ENCODE results near the gene GP2.

The GP2 gene

DNA sequence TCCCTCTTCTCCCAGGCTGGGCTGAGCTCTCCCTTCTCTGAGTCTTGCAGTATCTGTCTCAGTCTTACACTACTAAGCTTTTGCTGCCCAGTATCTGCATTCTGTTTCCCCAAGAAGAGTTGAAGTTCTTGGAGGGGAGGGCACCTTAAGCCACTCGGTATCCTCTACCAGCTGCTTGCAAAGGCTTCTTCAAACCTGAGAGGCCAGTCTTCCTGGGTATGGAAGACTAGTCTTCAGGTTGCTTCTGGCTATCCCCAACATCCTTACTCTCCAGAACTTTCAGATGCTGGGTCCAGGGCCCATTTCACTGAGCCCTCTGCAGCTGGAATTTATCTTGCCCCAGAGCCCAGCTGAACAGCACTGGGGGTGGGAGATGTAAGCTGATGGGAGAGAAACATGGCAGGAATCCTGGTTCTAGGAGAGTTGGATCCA is 20.1 kb downstream of the GP2 start:
- no peak for DNase-seq (ENCODE audit: low read depth)

DNA sequence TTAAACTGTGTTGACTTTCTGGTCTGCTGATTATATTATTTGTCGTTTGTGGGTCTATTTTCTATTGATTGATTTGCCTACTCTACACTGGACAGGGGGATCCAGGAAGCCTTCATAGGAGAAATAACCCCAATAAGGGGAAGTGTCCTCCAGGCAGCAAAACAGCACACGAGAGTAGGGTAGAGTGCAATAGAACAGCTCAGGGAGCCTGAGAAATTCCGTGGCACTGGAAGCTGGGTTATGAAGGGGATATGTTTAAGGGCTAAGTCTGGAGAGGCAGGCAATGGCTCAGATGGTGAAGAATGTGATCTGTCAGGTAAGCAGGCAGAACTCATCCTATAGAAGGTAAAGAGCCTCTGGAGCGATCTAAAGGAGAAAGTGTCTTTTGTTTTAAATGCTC is 20.9 kb downstream of the GP2 start:
- no peak for DNase-seq (ENCODE audit: low read depth)

DNA sequence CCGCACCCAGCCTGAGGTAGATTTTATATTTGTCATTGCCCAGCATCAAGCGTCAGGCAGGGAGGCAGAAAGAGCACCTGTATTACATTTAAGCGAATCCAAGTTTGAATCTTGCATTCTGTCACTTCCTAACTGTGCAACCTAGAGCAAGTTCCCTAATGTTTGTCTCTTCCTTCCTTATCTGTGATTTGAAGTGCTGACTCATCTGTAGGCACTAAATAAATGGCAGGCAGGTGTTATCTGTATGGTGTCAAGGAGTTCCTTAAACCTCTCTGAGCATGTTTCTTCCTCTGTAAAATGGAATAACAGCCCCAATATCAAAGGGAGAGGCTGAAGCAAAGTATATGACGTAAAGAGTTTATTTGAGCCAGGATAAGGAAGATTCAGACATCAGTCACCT is 24.3 kb downstream of the GP2 start:
- DNase-seq (ENCODE audit: low read depth), result no peak

DNA sequence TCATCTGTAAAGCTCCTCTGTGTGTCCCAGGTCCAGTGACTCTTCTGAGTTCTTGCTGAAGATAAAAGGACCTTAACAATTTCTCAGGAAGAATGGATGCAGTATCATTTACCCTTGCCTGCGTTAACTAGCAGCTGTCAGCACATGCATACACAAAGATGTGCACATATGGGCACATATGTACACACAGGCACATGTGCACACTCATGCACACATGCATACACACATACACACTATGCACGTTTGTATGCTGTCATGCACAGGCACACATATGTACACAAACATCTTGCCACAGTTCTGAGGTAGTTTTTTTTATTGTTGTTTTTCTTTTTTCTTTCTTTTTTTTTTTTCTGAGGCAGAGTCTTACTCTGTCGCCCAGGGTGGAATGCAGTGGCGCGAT is 24.9 kb downstream of the GP2 start:
- DNase-seq (ENCODE audit: low read depth), result no peak

DNA sequence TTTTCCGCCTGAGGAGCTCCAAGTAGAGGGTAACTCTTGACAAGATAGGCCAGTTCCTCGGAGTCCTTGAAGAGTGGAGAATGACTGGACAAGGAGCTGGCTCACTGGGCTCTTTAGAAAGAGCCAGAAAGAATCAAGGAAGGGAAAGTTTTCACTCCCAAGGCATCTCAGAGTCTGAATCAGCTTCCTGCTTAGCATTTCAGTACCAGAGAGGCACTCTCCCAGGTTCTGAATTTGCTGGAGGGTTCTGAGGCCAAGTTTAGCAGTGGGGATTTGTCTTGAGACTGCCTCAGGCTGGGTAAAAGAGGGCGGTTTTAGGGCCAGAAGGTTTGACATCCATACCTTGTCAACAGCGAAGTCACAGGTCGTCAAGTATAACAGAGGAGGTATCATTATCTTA is 25.5 kb downstream of the GP2 start:
- no peak for DNase-seq (ENCODE audit: low read depth)

DNA sequence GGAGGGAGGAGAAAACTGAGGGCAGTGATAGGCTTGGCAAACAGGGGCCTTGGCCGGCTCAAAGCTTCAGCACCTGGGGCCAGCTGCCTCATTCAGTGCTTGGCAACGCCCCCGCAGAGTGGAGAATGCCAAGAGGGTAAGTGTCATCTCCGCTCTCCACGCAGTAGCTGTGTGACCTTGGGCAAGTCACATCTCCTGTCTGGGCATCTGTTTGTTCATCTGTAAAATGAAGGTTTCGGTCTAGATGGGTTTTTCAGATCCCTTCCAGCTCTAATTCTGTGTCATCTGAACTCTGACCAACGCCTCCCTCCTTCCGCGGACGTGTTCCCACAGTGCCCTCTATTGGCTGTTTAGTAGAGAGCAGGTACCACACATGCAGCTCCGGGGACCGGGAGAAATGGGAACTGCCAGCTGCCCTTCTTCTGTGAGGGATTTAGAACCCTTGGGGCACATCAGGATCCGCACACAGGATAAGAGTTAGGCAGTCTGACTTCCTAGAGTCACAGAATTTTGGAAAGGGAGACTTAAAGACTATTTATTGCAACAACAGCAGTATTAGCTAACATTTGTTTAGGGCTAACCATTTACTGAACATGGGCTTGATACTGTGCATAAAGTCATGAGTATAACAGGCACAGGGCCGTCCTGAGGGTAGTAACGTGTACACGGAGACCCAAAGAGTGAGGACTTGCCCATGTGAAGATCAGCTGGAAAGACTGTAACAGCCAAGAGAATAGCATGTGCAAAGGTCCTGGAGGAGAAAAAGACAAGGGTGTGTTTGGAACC is 26.8 kb downstream of the GP2 start:
- DNase-seq (ENCODE audit: low read depth), result no peak

DNA sequence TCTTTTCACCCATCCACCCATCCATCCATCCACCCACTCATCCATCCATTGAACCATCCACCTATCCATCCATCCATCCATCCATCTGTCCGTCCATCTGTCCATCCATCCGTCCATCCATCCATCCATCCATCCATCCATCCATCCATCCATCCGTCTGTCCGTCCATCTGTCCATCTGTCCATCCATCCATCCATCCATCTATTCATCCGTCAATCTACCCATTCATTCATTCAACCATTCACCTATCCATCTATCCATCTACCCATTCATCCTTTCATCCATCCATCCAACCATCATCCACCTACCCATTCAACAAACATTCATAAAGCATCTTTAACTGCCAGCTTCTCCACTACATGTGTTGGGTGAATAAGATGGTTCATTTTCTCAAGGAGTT is 28.9 kb downstream of the GP2 start:
- no peak for DNase-seq (ENCODE audit: low read depth)

DNA sequence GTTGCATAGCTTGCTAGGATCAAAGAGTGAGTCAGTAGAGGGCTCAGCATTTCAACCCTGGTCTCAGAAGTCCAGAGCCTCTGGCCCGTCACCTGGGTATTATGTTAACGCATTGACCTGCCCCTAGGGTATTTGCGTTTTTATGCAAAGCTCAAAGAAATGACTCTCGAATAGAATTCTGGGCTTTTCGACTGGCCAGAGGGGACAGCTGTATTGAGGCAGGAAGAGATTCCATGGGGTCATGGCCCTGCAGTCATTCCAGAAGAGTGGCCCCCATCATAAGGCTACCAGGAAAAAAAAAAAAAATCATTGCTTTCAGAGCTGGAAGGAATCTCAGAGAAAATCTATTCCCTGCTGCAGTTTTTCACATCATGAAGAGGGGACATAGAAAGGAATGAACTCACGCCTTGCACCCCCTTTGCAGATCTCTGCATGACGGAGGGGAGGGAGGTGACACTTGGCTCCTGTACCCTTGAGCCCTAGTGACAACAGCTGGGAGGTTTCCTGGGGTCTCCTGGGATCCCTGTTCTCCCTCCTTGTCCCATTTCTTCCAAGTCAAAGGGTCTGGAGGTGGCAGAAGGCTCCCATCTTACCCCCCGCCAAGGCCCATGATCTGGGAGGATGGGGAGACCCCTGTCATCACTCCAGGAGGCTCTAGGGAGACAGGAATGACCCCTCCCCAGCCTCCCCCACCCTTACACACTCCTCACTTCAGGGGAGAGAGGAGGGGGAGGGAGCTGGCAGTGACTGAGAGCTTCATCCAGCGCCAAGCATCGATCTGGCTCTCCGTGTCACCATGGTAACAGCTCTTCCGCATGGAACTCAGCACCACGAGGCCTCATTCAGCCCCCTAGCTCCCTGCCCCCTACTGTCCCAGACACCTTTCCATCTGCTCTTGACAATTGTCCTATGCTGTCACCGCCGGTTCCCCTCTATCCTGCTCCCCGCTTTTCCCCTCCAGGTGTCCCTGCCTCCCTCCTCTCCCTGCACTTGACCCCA is 35.8 kb downstream of the GP2 start:
- DNase-seq (ENCODE audit: low read depth), result no peak

DNA sequence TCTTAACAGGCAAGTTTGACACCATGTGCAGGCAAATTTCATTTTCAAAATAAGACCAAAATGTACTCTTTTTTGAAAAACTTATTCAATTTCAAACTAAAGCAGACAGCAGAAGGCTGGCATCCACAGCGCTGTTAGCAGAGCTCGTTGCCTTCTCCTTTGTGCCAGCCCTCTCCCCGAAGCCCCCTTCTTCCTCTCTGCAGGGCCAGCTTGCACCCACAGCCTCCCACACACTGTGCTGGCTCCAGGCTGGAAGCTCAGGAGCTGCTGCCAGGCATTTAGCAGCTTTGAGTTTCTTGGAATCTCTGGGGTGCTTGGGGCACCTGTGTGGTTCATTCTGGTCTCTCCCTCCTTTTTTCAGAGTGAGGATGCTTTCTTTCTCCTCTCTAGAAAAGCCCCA is 37.7 kb downstream of the GP2 start:
- no peak for DNase-seq (ENCODE audit: low read depth)

DNA sequence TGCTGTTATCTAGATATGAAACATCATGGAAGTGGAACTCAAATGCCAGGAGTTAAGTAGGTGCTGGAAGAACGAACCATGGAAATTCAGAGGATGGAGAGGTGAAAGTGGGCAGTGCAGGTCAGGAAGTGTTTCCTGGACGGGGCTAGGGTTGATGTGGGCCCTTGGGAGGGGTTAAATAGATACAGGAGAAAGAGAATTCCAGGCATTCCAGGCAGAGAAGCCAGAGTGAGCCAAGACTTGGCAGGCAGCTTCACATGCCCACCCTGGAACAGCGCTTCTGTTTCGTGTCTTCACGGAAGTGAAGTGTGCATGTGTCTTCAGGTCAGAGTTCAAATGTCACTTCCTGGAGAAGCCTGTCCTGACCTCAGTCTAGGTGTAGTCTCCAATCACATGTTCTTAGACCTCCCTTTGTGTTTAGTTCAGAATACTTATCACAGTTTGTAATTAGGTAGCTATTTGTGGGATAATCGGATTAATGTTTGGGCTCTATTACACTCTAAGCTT is 41.3 kb downstream of the GP2 start:
- DNase-seq (ENCODE audit: low read depth), result no peak

DNA sequence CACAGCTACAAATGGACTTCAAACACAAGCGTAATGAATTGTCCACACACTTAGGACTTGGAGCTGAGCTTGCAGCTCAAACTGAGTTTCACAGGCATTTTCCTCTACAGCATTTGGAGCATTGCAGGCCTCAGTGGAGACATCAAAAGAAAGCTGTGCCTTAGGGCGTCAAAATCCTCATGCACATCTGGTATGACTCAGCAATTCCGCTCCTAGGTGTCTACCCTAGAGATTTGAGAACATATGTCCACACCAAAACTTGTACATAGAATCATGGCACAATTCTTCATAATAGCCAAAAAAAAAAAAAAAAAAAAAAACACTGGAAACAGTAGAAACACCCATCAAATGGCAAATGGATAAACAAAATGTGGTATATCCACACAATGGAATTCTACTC is 47.1 kb downstream of the GP2 start:
- DNase-seq (ENCODE audit: low read depth), result no peak

DNA sequence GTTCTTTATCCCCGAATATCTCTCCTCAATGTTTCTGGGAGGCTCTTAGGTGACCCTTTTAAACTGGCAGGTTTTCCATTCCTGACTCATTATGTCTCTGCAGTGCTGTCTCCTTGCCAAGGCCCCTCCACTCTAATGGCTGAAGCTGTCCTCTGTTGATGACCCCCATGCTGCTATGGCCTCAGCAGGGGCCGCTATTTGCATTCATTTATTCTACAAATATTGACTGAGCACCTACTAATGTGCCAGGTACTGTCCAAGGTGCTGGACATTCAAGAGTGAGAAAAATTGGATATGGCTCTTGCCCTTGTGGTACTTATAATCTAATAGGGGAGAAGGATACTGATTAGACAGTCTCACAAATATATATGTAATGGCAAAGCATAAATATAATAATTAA is 55.4 kb downstream of the GP2 start:
- DNase-seq (ENCODE audit: low read depth), result no peak

DNA sequence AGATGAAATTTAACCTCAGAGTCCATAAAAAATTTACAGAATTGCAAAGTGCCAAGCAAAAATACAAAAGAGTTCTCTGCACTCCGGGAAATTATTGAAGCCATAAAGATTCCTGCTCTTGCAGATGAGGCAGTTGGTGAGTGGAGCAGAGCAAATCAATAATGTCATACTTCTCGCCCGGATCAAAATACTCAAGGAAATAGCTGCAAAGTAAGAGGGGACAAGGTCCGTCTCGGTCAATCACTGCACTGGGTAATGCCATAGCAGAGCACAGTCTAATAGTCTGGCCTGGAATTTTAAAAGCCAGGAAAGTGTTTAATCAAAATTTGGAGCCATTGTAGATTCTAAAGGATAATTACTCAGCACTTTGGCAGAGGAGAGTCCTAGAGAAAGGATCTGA is 58.9 kb downstream of the GP2 start:
- DNase-seq (ENCODE audit: low read depth), result no peak

DNA sequence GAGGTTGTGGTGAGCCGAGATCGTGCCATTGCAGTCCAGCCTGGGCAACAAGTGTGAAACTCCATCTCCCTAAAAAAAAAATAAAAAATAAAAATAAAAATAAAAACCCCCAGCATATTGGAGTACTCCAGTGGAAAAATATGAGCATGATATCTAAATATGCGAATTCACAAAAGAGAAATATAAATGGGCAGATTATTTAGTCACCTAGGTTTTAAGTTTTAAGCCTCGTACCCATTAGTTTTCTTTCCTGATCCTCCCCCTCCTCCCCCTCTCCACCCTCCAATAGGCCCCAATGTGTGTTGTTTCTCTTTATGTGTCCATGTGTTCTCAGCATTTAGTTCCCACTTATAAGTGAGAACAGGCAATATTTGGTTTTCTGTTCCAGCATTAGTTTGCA is 62.3 kb downstream of the GP2 start:
- DNase-seq (ENCODE audit: low read depth), result no peak

DNA sequence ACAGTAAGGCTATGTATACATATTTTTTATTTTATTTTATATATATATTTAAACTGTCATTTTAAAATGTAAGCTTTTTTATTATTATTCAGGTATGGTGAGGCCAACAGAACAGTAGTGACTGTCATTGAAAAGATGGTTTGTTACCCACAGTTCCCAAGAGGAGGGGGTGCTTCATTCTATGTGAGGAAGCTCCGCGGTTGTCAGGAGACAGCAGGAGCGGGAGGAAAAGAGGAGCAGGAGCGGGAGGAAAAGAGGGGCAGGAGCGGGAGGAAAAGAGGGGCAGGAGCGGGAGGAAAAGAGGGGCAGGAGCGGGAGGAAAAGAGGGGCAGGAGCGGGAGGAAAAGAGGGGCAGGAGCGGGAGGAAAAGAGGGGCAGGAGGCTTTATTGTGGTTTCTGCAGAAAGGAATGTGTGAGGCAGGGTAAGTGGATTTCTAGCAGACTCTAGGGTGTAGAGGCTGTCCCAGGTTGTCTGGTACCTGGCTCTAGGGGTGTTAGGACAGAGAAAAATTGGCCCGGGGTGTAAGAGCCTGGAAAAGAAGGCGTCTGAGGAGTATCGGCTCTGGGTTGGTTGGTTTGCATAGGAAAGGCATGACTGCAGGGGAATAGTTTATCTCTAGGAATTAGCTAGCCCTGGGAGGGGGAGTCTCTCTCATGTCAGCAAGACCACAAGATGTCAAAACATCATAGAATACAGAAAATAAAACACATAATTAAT is 64.0 kb downstream of the GP2 start:
- no peak for DNase-seq (ENCODE audit: low read depth)

DNA sequence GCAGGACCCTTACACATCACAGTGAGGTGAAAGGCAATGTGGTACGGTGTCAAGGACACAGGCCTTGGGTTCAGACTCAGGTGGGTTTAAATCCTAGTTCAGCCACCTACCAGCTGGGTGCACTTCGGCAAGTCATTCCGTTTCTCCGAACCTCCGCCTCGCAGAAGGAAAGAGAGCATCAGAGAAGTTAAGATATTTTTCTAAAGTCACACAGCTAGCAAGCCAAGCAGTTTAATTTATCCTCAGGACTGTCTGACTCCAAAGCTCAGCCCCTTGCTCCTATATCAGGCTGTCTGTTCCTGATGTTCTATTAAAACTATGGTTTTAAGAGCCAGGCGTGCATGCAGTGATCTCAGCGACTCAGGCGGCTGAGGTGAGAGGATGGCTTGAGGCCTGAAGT is 65.1 kb downstream of the GP2 start:
- DNase-seq (ENCODE audit: low read depth), result no peak

DNA sequence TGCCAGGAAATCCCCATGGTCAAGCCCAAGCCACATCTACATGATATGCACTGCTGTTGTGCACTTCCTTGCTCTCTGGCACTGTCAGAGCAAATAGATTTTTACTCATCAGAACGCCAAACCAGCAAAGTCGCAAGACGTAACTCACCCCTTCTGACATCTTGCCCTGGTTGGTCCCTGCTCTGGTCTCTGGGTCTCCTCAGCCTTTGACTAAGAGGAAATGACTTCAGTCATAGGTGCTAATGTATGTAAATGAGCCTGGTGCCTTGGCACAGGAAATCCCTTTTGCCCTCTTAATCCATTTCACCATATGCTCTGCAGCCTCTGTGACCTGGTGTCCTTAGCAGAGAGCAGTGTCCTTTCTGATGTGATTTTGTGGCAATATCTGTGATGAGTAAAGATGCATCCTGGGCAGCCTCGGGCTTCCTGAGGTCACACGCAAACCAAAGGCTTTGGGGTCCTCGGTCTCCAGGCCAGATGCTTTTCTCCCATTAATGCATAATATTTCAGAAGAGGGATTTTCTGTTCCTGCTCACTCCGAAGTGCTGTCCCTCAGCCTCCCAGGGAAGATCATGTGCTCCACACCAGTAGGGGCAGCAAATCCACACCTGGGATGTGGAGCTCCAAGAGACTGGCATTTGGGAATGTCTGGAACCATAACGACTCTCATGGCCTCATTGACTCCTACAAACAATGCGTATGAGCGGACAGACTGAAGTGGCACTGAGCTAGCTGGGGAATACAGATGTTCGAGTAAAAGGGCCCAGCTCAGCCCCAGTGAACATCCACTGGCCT is 66.9 kb downstream of the GP2 start:
- DNase-seq (ENCODE audit: low read depth), result no peak

Measured in T follicular helper cell (primary cell).